Measurements from ENCODE around the gene ANKRD63.

Gene ANKRD63

GRCh38 chr15:40313531-40314398 lies 30.9 kb upstream of the ANKRD63 start:
- H3K9me2 ChIP-seq (replicated peaks; ENCODE audit: insufficient read depth, low read length) = no peaks in the 10 kb centered on the region
- H3K36me3 ChIP-seq (replicated peaks; ENCODE audit: insufficient read depth, low read length) = no peaks in the 10 kb centered on the region
- no peak overlapping the region for H3K4me3 ChIP-seq (ENCODE audit: low read length)
- no peaks in the 10 kb centered on the region for H4K20me1 ChIP-seq (ENCODE audit: insufficient read depth, low read length)
- no peak overlapping the region for H3K4me2 ChIP-seq (ENCODE audit: low read depth, low read length)
- no peaks in the 10 kb centered on the region for H3K27me3 ChIP-seq (replicated peaks; ENCODE audit: insufficient read depth, low read length)
- no peak overlapping the region for H2AFZ ChIP-seq (ENCODE audit: low read length)
- no peak overlapping the region for H3K9ac ChIP-seq (ENCODE audit: low read length)
- H3F3A ChIP-seq (ENCODE audit: insufficient read depth, low read length) = no peaks in the 10 kb centered on the region
- TF ChIP-seq EZH2 (optimal IDR thresholded peaks at IDR 0.05; ENCODE audit: low read depth, low read length) (no peak), CTCF (IDR thresholded peaks at IDR 0.05; ENCODE audit: low read length) (no peak)
- 0 out of 2 replicates have a peak, but pooled peaks cover 3% of the 10 kb centered on the region for H3K4me1 ChIP-seq (ENCODE audit: low read length)
- no peak for DNase-seq
- no peak overlapping the region for H3K27ac ChIP-seq (ENCODE audit: low read length)
- no peaks in the 10 kb centered on the region for H3K79me2 ChIP-seq (ENCODE audit: low read length)
- H3K9me3 ChIP-seq (replicated peaks; ENCODE audit: insufficient read depth, low read length) = no peaks in the 10 kb centered on the region

GRCh38 chr15:40312370-40313158 lies 29.7 kb upstream of the ANKRD63 start:
- Histone ChIP-seq H3K27ac (ENCODE audit: low read length) (no peak overlapping the region), H3K36me3 (replicated peaks; ENCODE audit: insufficient read depth, low read length) (no peaks in the 10 kb centered on the region), H3K9me2 (replicated peaks; ENCODE audit: insufficient read depth, low read length) (no peaks in the 10 kb centered on the region), H3K4me1 (ENCODE audit: low read length) (no peaks in the 10 kb centered on the region), H3K27me3 (replicated peaks; ENCODE audit: insufficient read depth, low read length) (no peaks in the 10 kb centered on the region), H3K4me3 (ENCODE audit: low read length) (no peak overlapping the region), H3K4me2 (ENCODE audit: low read depth, low read length) (no peak overlapping the region), H2AFZ (ENCODE audit: low read length) (no peak overlapping the region), H4K20me1 (ENCODE audit: insufficient read depth, low read length) (no peaks in the 10 kb centered on the region), H3K79me2 (ENCODE audit: low read length) (no peaks in the 10 kb centered on the region), H3F3A (ENCODE audit: insufficient read depth, low read length) (no peaks in the 10 kb centered on the region), H3K9ac (ENCODE audit: low read length) (no peak overlapping the region), H3K9me3 (replicated peaks; ENCODE audit: insufficient read depth, low read length) (no peaks in the 10 kb centered on the region)
- TF ChIP-seq EZH2phosphoT487 (IDR thresholded peaks at IDR 0.05; ENCODE audit: low read length) = no peak
- TF ChIP-seq EZH2 (optimal IDR thresholded peaks at IDR 0.05; ENCODE audit: low read depth, low read length) = no peak
- no peak for TF ChIP-seq CTCF (IDR thresholded peaks at IDR 0.05; ENCODE audit: low read length)
- no peak for DNase-seq

- Histone ChIP-seq H2AFZ (ENCODE audit: low read length) (no peak overlapping the region), H4K20me1 (ENCODE audit: insufficient read depth, low read length) (no peaks in the 10 kb centered on the region), H3K4me3 (ENCODE audit: low read length) (no peak overlapping the region), H3K9me2 (replicated peaks; ENCODE audit: insufficient read depth, low read length) (no peaks in the 10 kb centered on the region), H3F3A (ENCODE audit: insufficient read depth, low read length) (no peaks in the 10 kb centered on the region), H3K27ac (ENCODE audit: low read length) (no peak overlapping the region), H3K36me3 (replicated peaks; ENCODE audit: insufficient read depth, low read length) (no peaks in the 10 kb centered on the region), H3K4me2 (ENCODE audit: low read depth, low read length) (no peak overlapping the region), H3K9me3 (replicated peaks; ENCODE audit: insufficient read depth, low read length) (no peaks in the 10 kb centered on the region), H3K4me1 (ENCODE audit: low read length) (no peaks in the 10 kb centered on the region), H3K79me2 (ENCODE audit: low read length) (no peaks in the 10 kb centered on the region), H3K9ac (ENCODE audit: low read length) (no peak overlapping the region), H3K27me3 (replicated peaks; ENCODE audit: insufficient read depth, low read length) (no peaks in the 10 kb centered on the region)
- TF ChIP-seq EZH2 (optimal IDR thresholded peaks at IDR 0.05; ENCODE audit: low read depth, low read length) (no peak), CTCF (IDR thresholded peaks at IDR 0.05; ENCODE audit: low read length) (no peak), EZH2phosphoT487 (IDR thresholded peaks at IDR 0.05; ENCODE audit: low read length) (no peak)
- no peak for DNase-seq
These were observed 28.1 kb upstream of the ANKRD63 start for GRCh38 chr15:40310993-40311392.
